H1 (cell line): Measurements from ENCODE around the gene SLC9B2. TPM values are rescaled to one million over a fixed set of nuclear protein-coding genes. Genes with fewer than 3 reads are reported as not detected.

ENCODE experiments used
- CTCF ChIA-PET: fragments of 300-600 bp; sonication (Branson Sonifier 250); formaldehyde crosslinking; loops from one replicate; lab custom pipeline; 2021; ENCODE audit not compliant: partially characterized antibody; lab: Charles Lee
- POLR2A ChIA-PET: fragments of 300-600 bp; sonication (Branson Sonifier 250); formaldehyde crosslinking; loops from one replicate; lab custom pipeline; 2021; ENCODE audit warnings: inconsistent platforms; ENCODE audit not compliant: partially characterized antibody; lab: Charles Lee
- DNase-seq, 2 experiments: peaks; one replicate each; pipeline versions ENCODE4 v3.0.0 to v3.0.0-alpha.2; 2010 to 2022; ENCODE audit warnings: low spot score in 2 of 2, low read depth in 1 of 2, mixed read lengths in 1 of 2
- FAIRE-seq: peaks from 2 replicates; lab custom pipeline; 2011; peaks lifted over from hg19 to GRCh38; lab: Jason Lieb, UNC
- H2AFZ ChIP-seq: 2 replicates; pipeline ENCODE4 v1.8.1; 2012; ENCODE audit warnings: low read length, inconsistent platforms
- H2AK5ac ChIP-seq: 2 replicates; pipeline ENCODE4 v1.6.1; 2013; ENCODE audit warnings: low read depth, low read length
- H2BK120ac ChIP-seq: replicated peaks from 2 replicates; pipeline ENCODE3; 2013; ENCODE audit warnings: low read depth, low read length, inconsistent platforms
- H2BK12ac ChIP-seq: 2 replicates; pipeline ENCODE4 v1.6.1; 2013; ENCODE audit warnings: low read depth, low read length
- H2BK15ac ChIP-seq: 2 replicates; pipeline ENCODE4 v1.6.1; 2013; ENCODE audit warnings: low read length
- H2BK20ac ChIP-seq: 2 replicates; pipeline ENCODE4 v1.6.1; 2013; ENCODE audit warnings: low read length
- H2BK5ac ChIP-seq: 2 replicates; pipeline ENCODE4 v1.6.1; 2013; ENCODE audit warnings: low read depth, low read length
- H3K14ac ChIP-seq: 2 replicates; pipeline ENCODE4 v1.6.1; 2013; ENCODE audit warnings: inconsistent platforms; ENCODE audit not compliant: insufficient read length
- H3K18ac ChIP-seq: 2 replicates; pipeline ENCODE4 v1.6.1; 2013; ENCODE audit warnings: low read length; ENCODE audit errors: extremely low read depth
- H3K23ac ChIP-seq: 2 replicates; pipeline ENCODE4 v1.6.1; 2013; ENCODE audit warnings: inconsistent platforms; ENCODE audit not compliant: insufficient read length
- H3K23me2 ChIP-seq: 2 replicates; pipeline ENCODE4 v1.6.1; 2013; ENCODE audit warnings: low read depth, low read length
- H3K27ac ChIP-seq: 2 replicates; pipeline ENCODE4 v1.6.1; 2011; ENCODE audit warnings: low read depth, low read length, inconsistent platforms
- H3K27me3 ChIP-seq, 4 experiments: replicated peaks in 1 of 4; 1 replicate in 1 of 4; 2 replicates in 3 of 4; pipeline versions ENCODE4 v1.6.1 to v1.8.1; 2011 to 2013; ENCODE audit warnings: low read length in 3 of 4, mild to moderate bottlenecking in 3 of 4, inconsistent platforms in 2 of 4, mixed read lengths in 2 of 4, moderate library complexity in 1 of 4; ENCODE audit not compliant: control insufficient read depth in 3 of 4, insufficient read depth in 3 of 4; ENCODE audit errors: extremely low read depth in 1 of 4
- H3K36me3 ChIP-seq, 4 experiments: 2 replicates each; pipeline versions ENCODE4 v1.6.1 to v1.8.1; 2011 to 2013; ENCODE audit warnings: mild to moderate bottlenecking in 4 of 4, low read length in 3 of 4, moderate library complexity in 2 of 4, control low read depth in 1 of 4, inconsistent platforms in 1 of 4; ENCODE audit not compliant: insufficient read depth in 4 of 4, control insufficient read depth in 2 of 4
- H3K4ac ChIP-seq: replicated peaks from 2 replicates; pipeline ENCODE3; 2013; ENCODE audit warnings: low read length, low read depth, mixed read lengths, inconsistent platforms; ENCODE audit not compliant: insufficient read length
- H3K4me1 ChIP-seq, 4 experiments: replicated peaks in 1 of 4; 1 replicate in 1 of 4; 2 replicates in 3 of 4; pipeline versions ENCODE4 v1.6.1 to v1.8.1; 2011 to 2013; ENCODE audit warnings: low read length in 3 of 4, inconsistent platforms in 2 of 4, mixed read lengths in 1 of 4; ENCODE audit not compliant: insufficient read depth in 4 of 4, control insufficient read depth in 3 of 4
- H3K4me2 ChIP-seq, 2 experiments: 2 replicates each; pipeline versions ENCODE4 v1.6.1 to v1.8.1; 2011 to 2013; ENCODE audit warnings: low read depth in 2 of 2, low read length in 2 of 2, control low read depth in 1 of 2, inconsistent platforms in 1 of 2, mild to moderate bottlenecking in 1 of 2; ENCODE audit not compliant: insufficient read depth in 1 of 2
- H3K4me3 ChIP-seq, 4 experiments: fragments of 200-600, 300-600 bp in 1 of 4; sonication (generic), shearing (Covaris generic), sonication (Bioruptor Twin) in 1 of 4; 2 replicates each; pipeline versions ENCODE4 v1.5.1 to v1.8.1; 2011 to 2016; ENCODE audit warnings: low read length in 4 of 4, low read depth in 3 of 4, control low read depth in 2 of 4, inconsistent platforms in 2 of 4, mild to moderate bottlenecking in 2 of 4, mixed read lengths in 1 of 4, moderate library complexity in 1 of 4; ENCODE audit not compliant: insufficient read depth in 2 of 4; ENCODE audit errors: extremely low read depth in 1 of 4
- H3K56ac ChIP-seq: replicated peaks from 2 replicates; pipeline ENCODE3; 2013; ENCODE audit warnings: low read depth, mild to moderate bottlenecking, mixed read lengths, low read length, inconsistent platforms; ENCODE audit not compliant: insufficient read length
- H3K79me1 ChIP-seq: 2 replicates; pipeline ENCODE4 v1.6.1; 2013; ENCODE audit warnings: low read depth, low read length, control low read depth
- H3K79me2 ChIP-seq, 2 experiments: 2 replicates each; pipeline versions ENCODE4 v1.6.1 to v1.8.1; 2012 to 2013; ENCODE audit warnings: low read length in 2 of 2, mild to moderate bottlenecking in 2 of 2, inconsistent platforms in 1 of 2; ENCODE audit not compliant: insufficient read depth in 2 of 2, control insufficient read depth in 1 of 2
- H3K9ac ChIP-seq, 4 experiments: replicated peaks in 1 of 4; 1 replicate in 1 of 4; 2 replicates in 3 of 4; pipeline versions ENCODE4 v1.6.1 to v1.8.1; 2011 to 2013; ENCODE audit warnings: low read depth in 3 of 4, low read length in 3 of 4, control low read depth in 2 of 4, mild to moderate bottlenecking in 2 of 4, moderate library complexity in 2 of 4, inconsistent platforms in 1 of 4; ENCODE audit errors: extremely low read depth in 1 of 4
- H3K9me3 ChIP-seq, 2 experiments: 2 replicates each; pipeline versions ENCODE4 v1.6.1 to v1.8.1; 2012 to 2013; ENCODE audit warnings: mild to moderate bottlenecking in 2 of 2, moderate library complexity in 2 of 2, control low read depth in 1 of 2, inconsistent platforms in 1 of 2, low read depth in 1 of 2, low read length in 1 of 2, mixed read lengths in 1 of 2; ENCODE audit not compliant: insufficient read depth in 2 of 2
- H4K20me1 ChIP-seq, 2 experiments: replicated peaks in 1 of 2; 2 replicates each; pipeline versions ENCODE3 to v1.8.1; 2011 to 2013; ENCODE audit warnings: inconsistent platforms in 2 of 2, low read length in 2 of 2, mild to moderate bottlenecking in 1 of 2; ENCODE audit not compliant: insufficient read depth in 2 of 2, control insufficient read depth in 1 of 2
- H4K5ac ChIP-seq: 2 replicates; pipeline ENCODE4 v1.6.1; 2013; ENCODE audit warnings: low read length, low read depth, mixed read lengths, inconsistent platforms; ENCODE audit not compliant: insufficient read length
- H4K8ac ChIP-seq: 2 replicates; pipeline ENCODE4 v1.8.0; 2013; ENCODE audit warnings: mild to moderate bottlenecking, moderate library complexity, low read length, inconsistent platforms; ENCODE audit not compliant: insufficient read depth; ENCODE audit errors: extremely low read depth
- H4K91ac ChIP-seq: replicated peaks from 2 replicates; pipeline ENCODE3; 2013; ENCODE audit warnings: low read length, mixed read lengths, inconsistent platforms; ENCODE audit not compliant: insufficient read length
- NANOG ChIP-seq: IDR thresholded peaks from 2 replicates; pipeline ENCODE4 v1.6.1; 2011; ENCODE audit warnings: low read length, low read depth, mild to moderate bottlenecking, inconsistent platforms; ENCODE audit not compliant: insufficient read depth, poor library complexity, severe bottlenecking
- RAD21 ChIP-seq, 2 experiments: IDR thresholded peaks in 1 of 2; conservative IDR thresholded peaks in 1 of 2; 2 replicates each; pipeline ENCODE4 v1.6.1; 2011; ENCODE audit warnings: low read depth in 2 of 2, low read length in 2 of 2, improper control_type of control experiment in 1 of 2, inconsistent platforms in 1 of 2, mild to moderate bottlenecking in 1 of 2, moderate library complexity in 1 of 2
- WGBS, 2 experiments: shearing (Covaris generic) in 1 of 2; methylation state at CpG; one replicate each; pipeline versions ENCODE4 v1.1.6 to v1.1.7; 2013 to 2015; ENCODE audit warnings: low lambda C conversion rate in 2 of 2, mixed read lengths in 2 of 2, inconsistent platforms in 1 of 2, low coverage in 1 of 2, missing lambda C conversion rate in 1 of 2; ENCODE audit not compliant: insufficient replicate concordance in 2 of 2, insufficient coverage in 1 of 2, insufficient read length in 1 of 2; ENCODE audit errors: extremely low coverage in 1 of 2, missing lambda C conversion rate in 1 of 2; 5-methylcytosine and 5-hydroxymethylcytosine counted together
- polyA plus RNA-seq, 7 experiments: library from polyadenylated mRNA; depleted of rRNA in 3 of 7; stranded (reverse) in 5 of 7; unstranded in 2 of 7; fragments of >200 nt in 5 of 7; fragments of 200-250 nt in 2 of 7; gene quantifications; 1 replicate in 5 of 7; 2 replicates in 1 of 7; 4 replicates in 1 of 7; pipeline versions ENCODE4 v1.2.1 to v1.2.3, GENCODE V29; 2011 to 2013; ENCODE audit warnings: missing spikeins in 2 of 7, mixed read lengths in 2 of 7
- total RNA-seq: library from RNA; stranded (reverse); fragmentation: NEBNext Ultra II Directional; extraction: Animal tissue kit (Norgen Biotek cat#: 25700); gene quantifications from 2 replicates; pipeline ENCODE4 v1.2.1, GENCODE V29; 2021

The SLC9B2 gene
- total and polyA plus RNA-seq, 2 of the 8 experiments (the other 6 are each of a cell fraction or from before 2014, with no cell fraction given) = 3.2 to 5.2 TPM

DNA sequence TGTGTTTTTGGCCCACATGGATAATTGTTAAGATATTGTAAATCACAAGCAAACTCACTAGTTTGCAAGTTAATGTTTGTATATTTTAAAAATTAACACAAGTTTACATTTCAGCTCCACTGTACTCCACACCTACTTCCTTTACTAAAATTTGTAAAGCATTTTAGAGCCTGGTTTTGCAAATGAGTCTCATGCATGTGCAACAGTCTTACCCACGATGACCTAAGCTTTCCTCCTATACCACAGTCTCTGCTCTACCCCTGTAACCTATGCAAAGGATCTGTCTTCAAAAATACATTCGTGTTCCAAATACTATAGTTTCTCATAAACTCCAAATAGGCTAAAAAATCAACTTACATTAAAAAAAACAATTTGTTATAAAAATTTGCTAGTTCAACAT lies 12.9 kb upstream of the SLC9B2 start:
- H3K23ac ChIP-seq = no peak overlapping the region
- no peak overlapping the region for H3K9ac ChIP-seq
- ChIA-PET POLR2A (no interaction called here), CTCF (interaction anchor here (0.5 to 6.8 kb wide), 7 partner anchors 10 to 659 kb away, joined by 3 to 51 read pairs (median 4); partner anchors contain the start of genes BDH2 and SLC9B2)
- H2BK5ac ChIP-seq = no peak overlapping the region
- no peaks in the 10 kb centered on the region for H3K27me3 ChIP-seq
- H3K4me3 ChIP-seq = no peak overlapping the region
- no peak overlapping the region for H2BK15ac ChIP-seq
- H3K9me3 ChIP-seq = no peaks in the 10 kb centered on the region
- H4K8ac ChIP-seq = no peak overlapping the region
- H2BK20ac ChIP-seq = no peak overlapping the region
- H4K20me1 ChIP-seq = no peaks in the 10 kb centered on the region
- H2AK5ac ChIP-seq = no peak overlapping the region
- H4K5ac ChIP-seq = no peak overlapping the region
- TF ChIP-seq NANOG = no peak
- no peak for TF ChIP-seq RAD21 (IDR thresholded peaks at IDR 0.05 in 1 of 2, conservative IDR thresholded peaks at IDR 0.05 in 1 of 2; ENCODE audit: low read depth in 2 of 2, low read length in 2 of 2)
- WGBS, 2 experiments = 82% methylated on average over 2 of the region's 2 CpGs; no CpG with 5 or more reads in 1 of the 2 experiments
- no peak overlapping the region for H2AFZ ChIP-seq
- no peak overlapping the region for H3K27ac ChIP-seq
- H3K36me3 ChIP-seq = peaks cover 0 to 35% (median 29%) of the 10 kb centered on the region in 4 experiments
- H3K18ac ChIP-seq = no peak overlapping the region
- no peaks in the 10 kb centered on the region for H3K79me1 ChIP-seq
- H3K79me2 ChIP-seq = no peaks in the 10 kb centered on the region
- H3K4ac ChIP-seq = no peak overlapping the region
- no peak overlapping the region for H3K56ac ChIP-seq
- H3K23me2 ChIP-seq = no peaks in the 10 kb centered on the region
- no peak overlapping the region for H2BK12ac ChIP-seq
- H4K91ac ChIP-seq = no peak overlapping the region
- no peak overlapping the region for H2BK120ac ChIP-seq
- no peak overlapping the region for H3K14ac ChIP-seq
- no peak overlapping the region for H3K4me2 ChIP-seq
- no peak for FAIRE-seq
- no peak for DNase-seq
- H3K4me1 ChIP-seq = no peaks in the 10 kb centered on the region
